GM18520 (cell line): ENCODE results near the gene FBXO42.

Experiments used
- ATAC-seq: cut with Tn5 transposase; IDR thresholded peaks from one replicate; pipeline ENCODE4 v1.9.1; 2021; ENCODE audit not compliant: unreplicated experiment

Gene FBXO42

GRCh38 chr1:16244650-16245285 lies 107.5 kb downstream of the FBXO42 start:
- no peak for ATAC-seq

GRCh38 chr1:16243936-16244649 lies 108.2 kb downstream of the FBXO42 start:
- no peak for ATAC-seq

- ATAC-seq, result no peak
These were observed 109.1 kb downstream of the FBXO42 start for GRCh38 chr1:16243215-16243610.

GRCh38 chr1:16242556-16243214 lies 109.6 kb downstream of the FBXO42 start:
- ATAC-seq, result no peak

GRCh38 chr1:16241221-16241708 lies 111.0 kb downstream of the FBXO42 start:
- ATAC-seq, result no peak

- ATAC-seq, result no peak
These were observed 112.2 kb downstream of the FBXO42 start for GRCh38 chr1:16239972-16240491.

GRCh38 chr1:16237343-16237830 lies 114.9 kb downstream of the FBXO42 start:
- ATAC-seq, result no peak

- peak; percentile 76 for ATAC-seq
These were observed 115.6 kb downstream of the FBXO42 start, which contains the start of gene CPLANE2 for GRCh38 chr1:16236511-16237342. Gene CPLANE2 (minus strand): TSS chr1:16237183. CDS start chr1:16236742, 441 bp downstream.

- peak; percentile 26 for ATAC-seq
These were observed 116.3 kb downstream of the FBXO42 start for GRCh38 chr1:16235944-16236510.

- ATAC-seq, result no peak
These were observed 116.9 kb downstream of the FBXO42 start for GRCh38 chr1:16235347-16235746.

GRCh38 chr1:16233431-16233830 lies 118.8 kb downstream of the FBXO42 start:
- no peak for ATAC-seq

- no peak for ATAC-seq
These were observed 120.0 kb downstream of the FBXO42 start for GRCh38 chr1:16232316-16232710.

- no peak for ATAC-seq
These were observed 120.7 kb downstream of the FBXO42 start for GRCh38 chr1:16231331-16232315.

- ATAC-seq, result no peak
These were observed 121.5 kb downstream of the FBXO42 start for GRCh38 chr1:16230744-16231143.

- ATAC-seq, result no peak
These were observed 122.1 kb downstream of the FBXO42 start for GRCh38 chr1:16229976-16230740.

GRCh38 chr1:16226490-16227179 lies 125.6 kb downstream of the FBXO42 start:
- ATAC-seq, result no peak

- ATAC-seq, result no peak
These were observed 126.2 kb downstream of the FBXO42 start for GRCh38 chr1:16226129-16226489.

GRCh38 chr1:16224472-16224871 lies 127.8 kb downstream of the FBXO42 start:
- ATAC-seq, result no peak
